HEK293 (cell line): Measurements from ENCODE around the gene SLC25A13.

Experiments
- CTCF ChIP-seq: fragments of 450-650 bp; formaldehyde crosslinking; IDR thresholded peaks from 2 replicates; pipeline ENCODE4 v1.5.1; 2016; ENCODE audit warnings: missing biosample characterization, missing genetic modification characterization
- ZNF121 ChIP-seq: fragments of 450-650 bp; formaldehyde crosslinking; IDR thresholded peaks from 2 replicates; pipeline ENCODE4 v1.5.1; 2016; ENCODE audit warnings: missing biosample characterization, missing genetic modification characterization
- ZNF48 ChIP-seq: fragments of 450-650 bp; formaldehyde crosslinking; IDR thresholded peaks from 2 replicates; pipeline ENCODE4 v1.5.1; 2016; ENCODE audit warnings: missing biosample characterization, missing genetic modification characterization

GRCh38 chr7:96332325-96332724 is 10.4 kb upstream of the SLC25A13 start:
- TF ChIP-seq ZNF48 (tag by site-specific recombination): no peak
- TF ChIP-seq CTCF (tag by site-specific recombination): no peak
- TF ChIP-seq ZNF121: no peak
